COLO668 (cell line): Measurements from ENCODE around the gene TAF6.
A peak's percentile ranks its signal among the peaks of the same experiment; 100 is the strongest.

Experiments
- DNase-seq: peaks from one replicate; lab custom pipeline; 2025; ENCODE audit not compliant: unreplicated experiment; lab: John Stamatoyannopoulos, UW

The TAF6 gene

DNA sequence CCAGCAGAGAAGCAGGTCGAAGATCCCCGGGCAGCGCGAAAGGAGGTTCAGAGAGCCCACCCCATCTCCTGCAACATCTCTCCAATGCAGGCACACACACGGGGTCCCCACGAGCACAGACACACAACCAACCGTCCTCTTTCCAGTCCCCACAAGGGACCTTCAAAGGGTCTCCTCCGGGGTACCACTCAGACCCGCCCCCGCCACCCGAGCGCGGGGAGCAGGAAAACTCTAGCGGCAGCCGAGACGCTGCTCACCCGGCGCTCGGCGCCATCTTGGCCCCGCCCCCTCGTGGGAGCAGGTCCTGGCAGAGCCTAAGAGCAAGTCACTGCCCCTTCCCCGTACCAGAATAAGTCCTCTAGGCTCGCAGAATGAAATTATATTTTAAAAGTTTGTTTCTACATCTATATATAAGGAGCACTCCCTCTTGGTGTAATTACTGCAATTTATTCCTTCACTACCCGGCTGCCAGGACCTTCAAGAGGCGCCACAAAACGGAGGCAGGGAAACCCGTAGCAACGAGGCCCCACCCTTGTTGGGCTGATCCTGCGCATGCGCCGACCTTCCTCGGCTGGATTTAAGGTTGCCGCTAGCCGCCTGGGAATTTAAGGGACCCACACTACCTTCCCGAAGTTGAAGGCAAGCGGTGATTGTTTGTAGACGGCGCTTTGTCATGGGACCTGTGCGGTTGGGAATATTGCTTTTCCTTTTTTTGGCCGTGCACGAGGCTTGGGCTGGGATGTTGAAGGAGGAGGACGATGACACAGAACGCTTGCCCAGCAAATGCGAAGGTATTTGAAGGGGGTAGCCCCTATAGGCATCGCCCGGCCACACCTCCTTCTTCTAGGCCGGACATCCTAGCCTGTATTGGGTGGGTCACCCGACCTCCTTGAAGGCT lies at the start of gene TAF6, which contains the start of gene CNPY4:
TSS of gene TAF6 (minus strand) at position 287 of the 898 bp plus-strand sequence. CDS start 5,149 bp downstream, outside the sequence.
TSS of gene CNPY4 (plus strand) at position 563 of the 898 bp plus-strand sequence. CDS start at position 674, 111 bp downstream.
- DNase-seq, result peak; percentile 95

DNA sequence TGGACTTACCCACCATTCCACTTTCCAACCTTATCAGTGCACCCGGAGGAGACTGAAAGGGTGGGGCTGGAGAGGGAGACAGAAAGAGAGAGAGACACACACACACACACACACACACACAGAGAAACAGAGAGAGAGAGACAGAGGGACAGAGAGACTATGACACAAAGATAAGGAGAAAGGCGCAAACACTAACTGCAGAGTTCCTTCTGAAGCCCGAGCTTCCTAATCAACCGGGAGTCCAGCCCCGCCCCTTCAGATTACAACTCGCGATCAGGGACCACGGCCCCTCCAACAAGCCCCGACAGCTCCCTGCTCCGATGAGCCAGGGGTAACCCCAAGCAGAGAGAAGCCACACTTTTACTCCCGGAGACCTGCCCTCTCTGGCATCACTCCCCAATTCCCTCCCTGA lies 48.8 kb upstream of the TAF6 start:
- peak; percentile 7 for DNase-seq

DNA sequence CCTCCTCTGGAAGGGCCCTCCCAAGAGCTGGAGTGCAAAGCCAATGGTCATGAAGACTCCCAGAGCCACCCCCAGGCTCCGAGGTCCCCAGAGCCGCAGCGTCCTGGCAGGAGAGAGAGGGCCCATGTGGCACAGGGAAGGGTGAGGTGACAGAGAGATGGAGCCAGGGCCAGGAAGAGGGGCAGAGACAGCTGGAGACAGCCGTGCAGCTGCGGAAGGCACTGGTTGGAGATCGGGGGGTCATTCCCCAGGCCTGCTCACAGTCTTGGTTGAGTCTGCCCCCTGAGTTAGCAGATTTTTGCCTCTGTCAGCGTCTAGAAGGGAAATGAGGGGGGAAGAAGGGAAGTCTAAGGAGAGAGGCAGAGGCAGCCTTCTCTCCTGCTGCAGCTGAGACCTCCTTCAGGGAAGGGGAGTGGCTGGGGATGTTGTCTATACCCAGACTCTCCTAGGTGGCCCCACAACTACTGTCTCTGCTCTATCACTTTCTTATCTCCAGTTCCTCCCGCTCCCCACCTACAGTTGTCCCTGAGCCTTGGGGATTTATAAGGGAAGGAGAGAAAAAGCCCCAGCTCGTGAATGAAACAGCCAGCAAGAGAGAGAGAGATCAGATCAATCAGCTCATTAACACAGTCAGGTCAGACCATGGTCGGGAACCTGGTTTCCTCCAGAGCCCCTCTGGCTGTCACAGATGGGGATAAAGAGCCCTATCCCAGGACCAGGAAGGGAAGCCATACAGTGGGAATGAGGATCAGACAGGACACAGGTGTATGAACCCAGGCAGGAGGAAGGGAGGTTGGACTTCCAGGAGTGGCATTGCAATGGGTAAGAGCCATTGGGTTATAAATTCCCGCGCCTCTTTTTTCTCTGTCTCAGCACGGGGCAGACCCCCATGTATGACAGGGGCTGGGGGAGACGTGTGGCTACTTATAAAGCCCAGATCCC lies 48.1 kb upstream of the TAF6 start:
- DNase-seq, result no peak

DNA sequence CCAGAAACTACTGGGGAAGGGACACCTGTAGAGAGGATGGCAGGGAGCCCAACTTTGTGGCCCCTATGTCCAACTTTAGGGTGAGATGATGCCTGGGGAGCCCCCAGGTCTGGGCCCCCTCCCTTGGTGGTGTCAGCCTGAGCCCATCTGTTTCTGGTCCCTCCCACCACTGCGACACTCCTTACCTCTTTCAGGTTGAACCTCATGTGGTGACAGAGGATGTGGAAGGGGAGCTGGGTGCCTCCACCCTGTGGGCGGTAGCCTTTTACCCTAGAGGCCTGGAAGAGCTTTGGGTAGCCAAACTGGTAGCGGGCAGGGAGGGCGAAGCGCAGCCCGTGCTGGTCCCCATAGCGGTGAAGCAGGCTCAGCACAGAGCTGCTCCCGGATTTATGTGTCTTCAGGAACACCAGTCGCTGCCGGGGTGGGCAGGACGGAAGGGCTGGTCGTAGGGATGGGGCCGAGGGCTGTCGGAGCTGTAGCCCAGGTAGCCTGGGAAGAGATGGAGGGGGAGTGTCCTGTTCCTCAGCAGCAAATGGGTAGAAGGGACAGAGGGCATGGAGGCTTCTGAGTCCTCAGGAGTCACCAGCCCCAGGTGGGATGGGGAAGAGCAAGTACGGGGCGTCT lies 47.3 kb upstream of the TAF6 start:
- DNase-seq, result no peak

DNA sequence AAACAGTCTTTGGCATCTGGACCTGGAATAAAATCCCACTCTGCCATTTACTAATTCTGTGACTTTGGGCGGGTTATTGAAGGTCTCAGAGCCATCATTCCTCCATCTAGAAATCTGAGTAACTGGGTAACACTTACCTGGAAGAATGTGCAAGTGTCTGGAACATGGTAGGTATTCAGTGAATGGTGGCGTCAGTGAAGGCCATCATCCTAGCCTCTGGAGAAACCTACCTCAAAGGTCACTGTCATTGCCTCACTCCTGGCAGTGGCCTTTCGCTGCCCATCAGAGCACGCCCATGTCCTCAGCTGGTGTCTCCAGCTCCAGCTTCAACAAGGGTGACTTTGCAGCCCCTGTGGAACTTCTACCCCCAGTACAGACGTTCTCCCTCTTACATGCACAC lies 44.7 kb upstream of the TAF6 start:
- DNase-seq, result no peak

DNA sequence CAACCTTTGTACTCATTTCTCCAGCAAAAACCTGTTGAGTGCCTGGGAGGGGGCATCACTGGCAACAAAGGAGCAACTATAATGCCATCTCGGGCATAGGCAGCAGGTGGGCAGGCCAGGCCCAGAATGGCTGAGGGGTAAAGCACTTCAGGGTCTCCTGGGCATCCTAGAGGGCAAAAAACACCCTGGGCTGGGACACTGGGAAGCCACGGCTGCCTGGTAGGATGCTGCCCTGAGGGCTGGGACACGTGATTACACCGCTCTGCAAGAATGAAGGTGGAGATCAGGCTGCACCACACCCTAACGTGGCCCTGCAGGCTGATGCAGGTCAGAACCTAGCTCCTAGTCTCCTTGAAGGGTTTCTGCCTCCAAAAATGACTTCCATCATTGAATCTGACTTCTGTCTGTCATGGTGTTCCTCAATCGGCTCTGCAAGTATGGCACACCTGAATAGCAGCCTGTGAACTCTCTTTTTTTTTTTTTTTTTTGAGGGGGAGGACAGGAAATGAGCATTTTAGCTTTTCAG lies 43.9 kb upstream of the TAF6 start:
- DNase-seq, result peak; percentile 48

GRCh38 chr7:100160067-100160466 lies 40.9 kb upstream of the TAF6 start:
- no peak for DNase-seq

DNA sequence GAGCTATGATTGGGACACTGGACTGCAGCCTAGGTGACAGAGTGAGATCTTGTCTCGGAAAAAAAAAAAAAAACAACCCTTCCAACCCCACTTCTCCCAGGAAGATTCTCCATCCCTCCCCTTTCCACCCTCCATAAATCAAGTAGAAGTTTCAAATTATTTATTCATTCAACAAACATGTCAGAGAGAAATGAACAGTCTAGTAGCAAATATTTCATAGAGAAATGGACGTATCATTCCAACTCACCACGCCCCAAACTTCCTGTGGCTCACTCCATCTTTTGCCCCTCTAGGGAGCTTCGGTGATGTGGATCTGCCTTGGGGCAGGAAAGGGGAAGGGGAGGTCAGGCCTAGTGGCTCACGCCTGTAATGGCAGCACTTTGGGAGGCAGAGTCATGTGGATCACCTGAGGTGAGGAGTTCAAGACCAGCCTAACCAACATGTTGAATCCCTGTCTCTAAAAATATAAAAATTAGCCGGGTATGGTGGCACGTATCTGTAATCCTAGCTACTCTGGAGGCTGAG lies 40.0 kb upstream of the TAF6 start:
- no peak for DNase-seq

DNA sequence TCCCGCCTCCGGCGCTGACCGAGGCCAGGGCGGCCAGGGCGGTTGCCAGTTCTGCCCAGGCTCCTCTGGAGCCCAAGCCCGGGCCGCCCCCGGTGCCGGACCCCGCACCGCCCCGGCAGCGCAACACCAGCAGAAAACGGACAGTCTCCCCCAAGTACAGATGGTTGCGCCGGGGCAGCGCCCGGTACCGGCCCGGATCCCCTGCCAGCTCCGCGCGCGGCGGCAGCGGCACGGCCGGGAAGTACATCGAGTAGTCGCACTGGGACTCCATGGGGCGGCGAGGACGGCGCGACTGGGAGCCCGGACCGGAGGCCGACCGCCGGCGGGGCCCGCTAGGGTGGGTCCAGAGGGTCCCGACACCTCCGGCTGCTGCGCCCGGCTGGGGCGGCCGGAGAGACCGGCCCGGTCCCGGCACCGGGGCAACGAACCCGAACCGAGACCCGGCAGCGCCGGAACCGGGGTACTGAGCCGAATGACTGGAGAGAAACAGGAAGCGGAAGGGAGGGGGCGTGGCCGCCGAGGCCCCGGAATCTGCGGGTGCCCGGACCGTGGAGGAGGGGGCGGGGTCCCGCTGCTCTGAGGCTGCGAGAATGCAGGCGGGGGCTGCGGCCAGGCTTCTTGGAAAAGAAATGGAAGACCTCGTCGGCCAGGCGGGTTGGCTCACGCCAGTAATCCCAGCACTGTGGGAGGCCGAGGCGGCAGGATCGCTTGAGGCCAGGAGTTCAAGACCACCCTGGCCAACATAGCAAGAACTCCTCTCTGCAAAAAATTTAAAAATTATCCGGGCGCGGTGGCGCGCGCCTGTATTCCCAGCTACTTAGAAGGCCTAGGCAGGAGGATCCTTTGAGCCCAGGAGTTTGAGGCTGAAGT lies 39.3 kb upstream of the TAF6 start, which contains the start of gene TRAPPC14:
TSS of gene TRAPPC14 (minus strand) at position 495 of the 870 bp plus-strand sequence. CDS start at position 271, 224 bp downstream.
- DNase-seq, result peak; percentile 90

DNA sequence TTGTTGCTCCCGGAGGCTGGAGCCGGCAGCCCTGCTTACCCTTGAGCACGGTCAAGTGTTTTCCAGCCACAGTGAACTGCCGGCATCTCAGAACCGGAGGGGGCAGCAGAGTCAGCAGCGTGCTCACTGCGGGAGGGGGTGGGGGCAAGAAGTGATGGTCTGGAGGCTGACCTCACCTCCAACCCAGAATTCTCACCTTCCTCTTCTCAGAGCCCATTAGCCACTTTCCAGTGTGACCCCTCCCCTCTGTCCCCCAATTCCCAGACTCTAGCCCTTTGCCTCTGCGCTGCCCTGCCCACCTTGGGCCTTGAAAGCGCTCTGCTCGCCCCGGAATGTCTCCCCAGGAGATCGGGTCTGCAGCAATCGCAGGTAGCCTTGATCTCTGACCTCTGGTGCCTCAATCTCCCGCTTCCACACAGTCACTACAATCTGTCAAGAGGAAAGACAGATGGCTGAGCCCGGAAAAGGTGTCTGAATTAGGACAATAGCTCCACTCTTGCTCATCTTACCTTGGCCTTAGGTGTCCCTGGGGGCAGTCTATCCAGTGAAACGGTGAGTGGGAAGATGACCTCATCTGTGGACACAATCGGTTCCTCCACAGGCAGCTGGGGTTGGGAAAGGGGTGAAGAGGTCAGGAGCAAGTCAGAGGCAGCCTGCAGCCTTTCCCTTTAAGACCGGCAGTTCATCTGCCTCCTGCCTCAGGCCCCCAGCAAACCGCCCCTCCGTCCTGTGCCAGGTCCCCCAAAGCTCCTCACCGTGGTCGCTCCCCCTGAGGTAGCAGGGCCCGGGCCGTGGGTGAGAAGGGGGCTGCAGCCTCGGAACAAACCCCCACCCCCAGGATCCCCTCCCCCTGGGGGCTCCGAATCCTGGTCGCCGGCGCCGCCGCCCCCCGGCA lies 38.4 kb upstream of the TAF6 start:
- peak; percentile 59 for DNase-seq

GRCh38 chr7:100157069-100157333 lies 37.8 kb upstream of the TAF6 start:
- no peak for DNase-seq

DNA sequence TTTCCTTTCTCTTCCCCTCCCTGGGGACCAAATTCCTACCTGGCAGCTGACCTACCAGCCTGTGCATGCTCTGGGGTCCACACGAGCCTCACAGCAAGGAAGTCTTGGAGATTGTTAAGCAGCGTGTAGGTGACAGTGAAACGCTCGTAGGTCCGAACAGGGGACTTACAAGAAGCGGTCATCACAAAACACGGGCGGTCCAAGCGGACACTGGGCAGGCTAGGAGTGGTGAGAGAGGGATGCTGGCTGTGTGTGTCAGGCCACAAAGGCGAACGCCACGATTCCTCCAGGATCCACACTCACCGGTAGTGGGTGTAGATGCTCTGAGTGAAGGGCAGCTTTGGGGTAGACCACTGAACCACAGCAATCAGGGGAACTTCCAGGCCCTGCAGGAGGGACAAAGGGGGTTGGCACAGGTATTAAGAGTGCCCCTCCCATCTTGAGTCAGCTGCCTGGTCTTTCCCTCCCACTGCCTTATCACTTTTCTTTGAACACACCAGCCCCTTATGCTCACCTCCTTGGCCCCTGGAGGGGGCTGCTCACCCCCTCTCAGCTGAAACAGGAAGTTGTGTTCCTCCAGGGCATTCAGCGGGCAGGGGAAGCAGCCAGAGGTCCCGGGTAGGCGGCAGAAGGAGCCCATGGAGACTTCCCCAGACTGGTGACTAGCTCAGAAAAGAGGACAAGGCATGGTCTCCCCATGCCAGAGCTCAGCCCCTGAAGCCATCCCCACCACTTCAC lies 37.3 kb upstream of the TAF6 start:
- no peak for DNase-seq

GRCh38 chr7:100155553-100156317 lies 36.6 kb upstream of the TAF6 start:
- no peak for DNase-seq

- DNase-seq, result no peak
Observed at GRCh38 chr7:100154651-100155491, 35.7 kb upstream of the TAF6 start.

DNA sequence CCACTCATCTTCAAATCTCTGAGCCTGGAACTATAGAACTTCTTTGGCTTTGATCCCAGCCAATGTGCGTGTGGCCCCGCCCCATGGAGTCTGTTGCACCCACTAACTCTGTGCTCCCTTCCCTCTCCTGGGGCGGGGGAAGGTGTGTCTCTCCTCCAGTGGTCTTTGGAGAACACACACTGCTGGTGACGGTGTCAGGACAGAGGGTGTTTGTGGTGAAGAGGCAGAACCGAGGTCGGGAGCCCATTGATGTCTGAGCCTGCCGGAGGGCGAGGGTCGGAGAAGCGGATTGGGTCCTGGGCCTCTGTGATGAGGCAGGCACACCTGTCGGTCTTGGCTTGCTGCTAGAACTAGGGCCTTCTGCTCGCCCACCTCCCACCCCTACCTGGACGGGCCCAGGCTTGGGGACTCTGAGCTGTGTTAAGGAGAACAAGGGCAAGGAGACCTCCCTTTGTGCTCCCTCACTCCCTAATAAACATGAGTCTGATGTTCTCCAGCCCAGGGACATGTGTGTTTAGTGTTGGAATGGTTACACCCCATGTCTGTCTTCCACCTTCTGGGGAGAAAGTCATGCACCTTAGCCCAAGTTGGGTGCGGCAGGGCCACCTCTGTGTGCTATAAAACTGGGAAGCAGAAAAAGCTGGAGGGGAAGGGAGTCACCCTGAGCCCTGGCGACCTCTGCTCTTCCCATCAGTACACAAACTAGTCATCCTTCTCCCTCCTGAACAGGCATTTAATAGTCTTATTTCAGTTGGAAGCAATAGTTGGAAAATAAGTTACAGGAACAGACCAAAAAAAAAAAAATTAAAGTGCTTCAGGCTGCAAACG lies 34.8 kb upstream of the TAF6 start:
- no peak for DNase-seq
